T47D (cell line): ENCODE measurements around the gene PRR35.

ENCODE experiments used
- DNase-seq, 2 experiments: peaks; one replicate each; pipeline versions ENCODE4 v3.0.0 to v3.0.0-alpha.2; 2011 to 2012; ENCODE audit warnings: low read depth in 1 of 2, low spot score in 1 of 2
- JUND ChIP-seq: IDR thresholded peaks from 2 replicates; pipeline ENCODE4 v1.6.1; 2012; ENCODE audit warnings: low read depth
- in situ Hi-C: cut with HindIII; loops from 2 replicates; pipeline ENCODE4 v1.10.0; 2016; ENCODE audit warnings: low sequenced_read_pairs, low pct_unique_long_range_greater_than_20kb

PRR35 gene

DNA sequence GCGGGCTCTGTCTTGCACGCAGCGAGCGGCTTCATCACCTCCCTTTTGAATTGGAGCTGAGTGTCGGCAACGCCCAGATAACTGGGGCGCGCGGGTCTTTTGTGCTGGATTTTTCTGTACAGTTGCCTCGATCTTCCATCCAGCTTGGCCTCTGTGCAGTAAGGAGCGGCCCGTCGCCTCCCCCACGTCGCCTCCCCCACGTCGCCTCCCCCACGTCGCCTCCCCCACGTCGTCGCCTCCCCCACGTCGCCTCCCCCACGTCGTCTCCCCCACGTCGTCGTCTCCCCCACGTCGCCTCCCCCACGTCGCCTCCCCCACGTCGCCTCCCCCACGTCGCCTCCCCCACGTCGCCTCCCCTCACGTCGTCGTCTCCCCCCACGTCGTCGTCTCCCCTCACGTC is 15.7 kb upstream of the PRR35 start:
- DNase-seq = no peak
- in situ Hi-C loops = no loop called here
- TF ChIP-seq JUND = no peak

DNA sequence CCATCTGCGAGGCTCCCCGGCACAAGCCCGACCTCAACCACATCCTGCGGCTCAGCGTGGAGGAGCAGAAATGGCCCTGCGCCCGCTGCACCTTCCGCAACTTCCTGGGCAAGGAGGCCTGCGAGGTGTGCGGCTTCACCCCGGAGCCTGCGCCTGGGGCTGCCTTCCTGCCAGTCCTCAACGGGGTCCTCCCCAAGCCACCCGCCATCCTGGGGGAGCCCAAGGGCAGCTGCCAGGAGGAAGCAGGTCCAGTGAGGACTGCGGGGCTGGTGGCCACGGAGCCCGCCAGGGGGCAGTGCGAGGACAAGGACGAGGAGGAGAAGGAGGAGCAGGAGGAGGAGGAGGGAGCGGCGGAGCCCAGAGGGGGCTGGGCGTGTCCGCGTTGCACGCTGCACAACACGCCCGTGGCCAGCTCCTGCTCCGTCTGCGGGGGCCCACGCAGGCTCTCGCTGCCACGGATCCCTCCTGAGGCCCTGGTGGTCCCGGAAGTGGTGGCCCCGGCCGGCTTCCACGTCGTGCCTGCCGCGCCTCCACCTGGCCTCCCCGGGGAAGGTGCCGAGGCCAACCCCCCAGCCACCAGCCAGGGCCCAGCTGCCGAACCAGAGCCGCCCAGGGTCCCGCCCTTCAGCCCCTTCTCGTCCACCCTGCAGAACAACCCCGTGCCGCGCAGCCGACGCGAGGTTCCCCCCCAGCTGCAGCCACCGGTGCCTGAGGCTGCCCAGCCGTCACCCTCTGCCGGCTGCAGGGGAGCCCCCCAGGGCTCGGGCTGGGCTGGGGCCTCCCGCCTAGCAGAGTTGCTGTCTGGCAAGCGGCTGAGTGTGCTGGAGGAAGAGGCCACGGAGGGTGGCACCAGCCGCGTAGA is 13.1 kb upstream of the PRR35 start:
- in situ Hi-C loops = no loop called here
- no peak for DNase-seq
- no peak for TF ChIP-seq JUND

DNA sequence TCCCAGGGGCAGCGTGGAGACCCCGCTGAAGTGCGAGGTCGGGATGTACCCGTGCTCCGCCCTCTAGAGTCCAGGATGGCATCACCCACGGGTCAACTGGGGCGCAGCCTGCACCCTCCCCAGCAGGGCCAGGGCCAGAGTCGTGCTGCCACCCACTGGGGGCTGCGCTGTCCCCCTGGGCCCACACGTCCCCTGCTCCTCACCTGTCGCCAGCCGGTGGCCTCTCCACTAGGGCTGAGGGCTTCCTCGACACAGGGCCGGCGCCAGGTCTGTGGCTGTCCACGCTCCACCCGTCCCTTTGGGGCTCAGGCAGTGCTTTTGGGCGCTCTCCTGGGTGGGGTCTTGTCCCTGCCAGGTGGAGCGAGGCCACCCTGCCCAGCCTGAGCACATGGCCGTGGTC is 11.6 kb upstream of the PRR35 start:
- TF ChIP-seq JUND = no peak
- in situ Hi-C loops = no loop called here
- no peak for DNase-seq

DNA sequence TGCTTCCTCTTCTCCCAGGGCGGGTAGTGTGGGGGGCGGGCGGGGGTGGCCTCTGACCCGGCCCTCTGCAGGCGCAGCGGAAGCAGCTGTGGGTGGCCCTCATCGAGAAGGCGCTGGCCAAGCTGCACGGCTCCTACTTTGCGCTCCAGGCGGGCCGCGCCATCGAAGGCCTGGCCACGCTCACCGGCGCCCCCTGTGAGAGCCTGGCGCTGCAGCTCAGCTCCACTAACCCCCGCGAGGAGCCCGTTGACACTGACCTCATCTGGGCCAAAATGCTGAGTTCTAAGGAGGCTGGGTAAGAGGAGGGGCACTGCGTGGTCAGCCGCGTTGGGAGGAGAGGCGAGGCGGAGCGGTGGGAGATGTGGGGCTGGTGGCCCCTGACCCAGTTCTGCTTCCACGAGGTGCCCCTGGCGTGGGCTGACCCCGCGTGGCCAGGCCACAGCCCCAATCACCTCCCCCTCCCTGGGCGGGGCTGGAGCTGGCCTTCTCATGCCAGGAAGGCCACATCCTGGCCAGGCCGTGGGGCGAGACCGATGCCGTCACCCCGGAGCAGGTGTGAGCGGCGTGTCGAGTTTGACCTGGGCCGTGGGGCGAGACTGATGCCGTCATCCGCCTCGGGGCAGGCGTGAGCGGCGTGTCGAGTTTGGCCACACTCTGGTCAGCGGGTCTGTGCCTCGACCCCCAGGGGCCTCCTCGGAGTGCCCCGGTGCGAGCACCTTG is 10.5 kb upstream of the PRR35 start:
- DNase-seq = no peak
- in situ Hi-C loops = no loop called here
- no peak for TF ChIP-seq JUND

DNA sequence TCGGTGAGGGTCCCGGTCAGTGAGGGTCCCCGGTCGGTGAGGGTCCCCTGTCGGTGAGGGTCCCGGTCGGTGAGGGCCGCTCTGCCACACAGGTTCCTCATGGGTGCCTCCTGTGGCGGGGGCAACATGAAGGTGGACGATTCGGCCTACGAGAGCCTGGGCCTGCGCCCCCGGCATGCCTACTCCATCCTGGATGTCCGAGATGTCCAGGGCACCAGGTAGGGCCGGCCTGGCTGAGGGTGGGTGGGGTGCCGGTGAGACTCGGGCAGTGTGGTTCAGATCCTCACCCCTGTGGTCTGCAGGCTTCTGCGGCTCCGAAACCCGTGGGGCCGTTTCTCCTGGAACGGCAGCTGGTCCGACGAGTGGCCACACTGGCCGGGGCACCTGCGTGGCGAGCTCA is 9.0 kb upstream of the PRR35 start:
- no peak for TF ChIP-seq JUND
- in situ Hi-C loops = no loop called here
- no peak for DNase-seq

DNA sequence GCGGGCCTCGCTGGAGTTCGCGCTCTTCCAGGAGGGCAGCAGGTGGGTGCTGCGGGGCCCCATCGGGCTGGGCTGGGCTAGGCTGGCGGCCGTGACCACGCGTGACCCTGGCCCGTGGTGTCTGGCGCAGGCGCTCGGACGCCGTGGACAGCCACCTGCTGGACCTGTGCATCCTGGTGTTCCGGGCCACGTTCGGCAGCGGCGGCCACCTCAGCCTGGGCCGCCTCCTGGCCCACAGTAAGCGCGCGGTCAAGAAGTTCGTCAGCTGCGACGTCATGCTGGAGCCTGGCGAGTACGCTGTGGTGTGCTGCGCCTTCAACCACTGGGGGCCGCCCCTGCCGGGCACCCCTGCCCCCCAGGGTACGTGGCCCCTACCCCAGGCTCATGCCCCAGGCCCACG is 8.0 kb upstream of the PRR35 start:
- no peak for DNase-seq
- TF ChIP-seq JUND = no peak
- in situ Hi-C loops = no loop called here

DNA sequence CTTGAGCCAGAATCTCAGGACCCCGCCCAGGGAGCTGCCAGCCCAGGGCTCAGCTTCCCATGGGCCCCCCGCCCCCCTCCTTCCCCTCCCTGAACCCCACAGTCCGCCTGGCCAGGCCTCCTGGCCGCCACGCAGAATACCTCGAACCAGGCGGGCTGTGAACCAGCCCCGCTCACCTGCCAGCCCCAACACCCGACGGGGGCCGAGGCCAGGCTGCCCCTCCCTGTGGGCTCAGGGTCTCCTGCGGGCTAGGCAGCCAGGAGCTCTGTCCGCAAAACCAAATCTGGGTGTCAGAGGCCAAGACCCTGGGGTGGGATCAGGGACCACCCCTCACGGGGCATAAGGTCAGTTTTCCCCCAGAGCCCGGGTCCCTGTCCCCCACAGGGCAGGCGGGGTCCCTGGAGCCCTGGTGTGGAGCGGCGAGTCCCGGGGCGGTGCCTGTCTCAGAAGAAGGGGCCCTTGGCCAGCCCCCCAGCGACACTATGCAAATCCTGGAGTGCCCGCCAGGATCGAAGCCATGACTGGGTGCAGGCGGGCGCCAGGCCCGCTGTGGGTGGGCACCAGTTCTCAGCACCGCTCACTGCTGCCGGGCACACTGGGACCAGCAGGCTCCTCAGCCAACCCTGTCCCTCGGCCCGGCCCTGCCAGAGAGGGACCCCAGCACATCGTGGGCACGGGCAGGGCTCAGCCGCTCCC is 6.4 kb upstream of the PRR35 start:
- no peak for TF ChIP-seq JUND
- no peak for DNase-seq
- in situ Hi-C loops = no loop called here

DNA sequence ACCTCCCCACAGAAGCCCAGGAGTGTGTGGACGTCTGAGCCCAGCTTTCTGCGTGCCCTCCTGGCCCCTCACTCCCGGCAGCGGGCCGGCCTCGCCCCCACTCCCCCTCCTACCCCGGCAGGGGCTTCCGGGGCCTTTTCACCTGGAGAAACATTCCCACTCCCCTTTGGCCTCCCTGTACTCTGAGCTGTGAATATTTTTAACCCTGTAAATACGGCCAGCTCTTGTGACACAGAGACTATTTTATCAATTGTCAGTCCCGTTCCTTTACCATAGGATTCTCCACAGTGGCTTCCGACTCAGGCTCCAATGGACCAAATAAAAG is 5.9 kb upstream of the PRR35 start:
- in situ Hi-C loops = no loop called here
- DNase-seq = no peak
- no peak for TF ChIP-seq JUND

DNA sequence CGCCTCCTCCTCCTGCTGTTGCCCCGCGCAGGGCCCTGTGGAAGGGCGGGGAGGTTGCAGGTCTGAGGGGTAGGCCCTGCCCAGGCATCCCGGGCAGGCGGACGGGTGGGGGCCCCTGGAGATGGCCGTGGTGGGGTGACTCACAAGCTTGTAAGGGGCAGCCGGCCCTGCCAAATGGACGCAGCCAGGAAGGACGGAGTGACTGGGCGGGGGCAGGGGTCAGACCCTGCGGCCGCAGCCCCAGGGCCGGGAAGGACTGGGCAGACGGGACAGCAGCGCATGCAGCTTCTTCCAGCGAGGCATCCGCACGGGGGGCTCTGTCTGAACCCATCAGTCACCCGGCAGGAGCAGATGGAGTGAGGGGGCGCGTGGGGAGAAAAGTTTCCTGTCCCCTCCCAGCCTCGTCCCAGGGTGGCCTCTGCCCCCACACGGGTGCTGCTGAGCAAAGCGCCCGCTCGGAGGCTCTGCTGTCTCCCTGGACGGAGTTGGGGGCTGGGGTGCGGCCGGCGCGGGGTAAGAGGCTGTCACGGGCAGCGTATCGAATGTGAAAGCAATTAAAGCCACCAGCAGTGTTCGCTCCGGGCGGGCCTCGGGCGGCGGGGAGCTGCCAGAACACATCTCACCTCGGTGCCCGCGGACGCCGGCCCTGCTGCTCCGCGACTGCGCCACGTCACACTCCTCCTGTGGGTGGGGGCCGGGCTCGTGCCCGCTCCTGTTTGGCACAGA is 5.4 kb upstream of the PRR35 start:
- TF ChIP-seq JUND = no peak
- in situ Hi-C loops = no loop called here
- DNase-seq = no peak

DNA sequence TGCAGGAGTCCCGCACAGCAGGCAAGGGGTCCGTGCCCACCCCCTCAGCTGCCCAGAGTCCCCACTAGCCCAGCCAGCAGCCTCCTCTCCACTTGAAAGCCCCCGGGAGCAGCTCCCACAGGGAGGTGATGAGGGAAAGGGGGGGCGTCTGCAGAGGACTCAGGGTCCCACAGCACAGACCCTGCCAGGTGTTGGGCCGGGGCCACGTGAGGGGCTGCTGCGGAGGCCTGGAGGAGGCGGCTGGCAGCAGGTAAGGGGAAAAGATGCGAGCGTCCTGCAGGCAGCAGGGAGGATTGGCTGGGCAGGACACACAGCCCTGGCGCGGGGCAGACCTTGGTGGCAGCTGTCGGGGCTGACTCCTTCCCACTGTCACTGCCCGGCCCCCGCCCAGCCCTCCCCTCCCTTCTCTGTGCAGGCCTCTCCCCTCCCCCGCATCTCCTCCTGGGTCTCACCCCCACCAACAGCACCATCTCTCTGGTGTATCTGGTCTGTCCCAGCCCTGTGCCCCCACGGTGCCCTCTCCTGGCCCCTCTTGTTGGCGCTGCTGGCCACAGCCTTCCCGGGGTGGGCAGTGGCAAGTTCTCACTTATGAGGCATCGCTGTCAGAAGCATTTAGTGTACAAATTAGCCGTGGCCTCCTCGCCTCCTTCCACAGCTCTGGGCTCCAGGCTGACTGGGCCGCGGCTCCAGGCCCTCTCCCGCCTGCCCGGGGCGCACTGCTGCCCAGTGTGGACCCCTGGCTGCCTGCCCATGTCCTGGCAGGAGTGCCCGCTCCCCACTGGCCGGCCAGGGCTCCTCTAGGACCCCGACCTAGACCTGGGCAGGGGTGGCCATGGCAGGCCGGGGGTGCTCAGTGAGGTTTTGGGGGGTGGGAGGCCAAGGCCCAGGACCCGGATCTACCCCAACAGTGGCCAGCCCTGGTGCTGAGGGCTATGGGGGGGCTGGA is 4.4 kb upstream of the PRR35 start:
- in situ Hi-C loops = no loop called here
- no peak for TF ChIP-seq JUND
- no peak for DNase-seq

DNA sequence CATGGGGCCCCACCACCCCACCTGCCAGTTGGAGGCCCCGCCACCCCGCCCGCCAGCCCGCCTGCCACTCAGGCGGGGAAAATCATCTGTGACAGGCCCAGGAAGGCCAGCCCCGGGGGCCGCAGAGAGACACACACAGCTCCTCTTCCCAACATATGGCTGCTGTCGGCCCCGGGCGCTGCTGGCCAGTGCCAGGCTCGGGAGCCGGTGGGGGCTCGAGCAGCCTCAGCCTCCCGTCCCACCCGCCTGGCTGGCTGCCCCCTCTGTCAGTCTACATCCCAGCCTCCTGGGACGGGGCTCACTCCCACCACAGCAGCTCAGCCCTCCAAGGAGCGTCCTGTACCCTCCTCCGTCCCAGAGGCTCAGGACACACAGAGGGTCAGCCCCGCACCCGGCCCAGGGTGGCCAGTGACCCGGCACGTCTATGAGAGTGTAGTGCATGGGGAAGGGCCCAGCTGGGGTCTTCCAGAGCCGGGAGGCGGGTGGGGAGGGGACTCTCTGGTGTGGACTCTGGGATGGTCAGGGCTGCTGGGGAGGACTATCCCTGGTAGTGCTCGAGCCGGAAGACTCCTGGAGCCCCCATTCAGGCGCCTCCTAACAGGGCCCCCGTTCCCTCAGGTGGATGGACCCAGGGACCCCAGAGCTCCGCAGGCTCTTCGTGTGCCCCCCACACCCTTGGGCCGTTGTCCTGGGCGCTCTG is 3.6 kb upstream of the PRR35 start:
- no peak for DNase-seq
- no peak for TF ChIP-seq JUND
- in situ Hi-C loops = no loop called here
